Esophagus muscularis mucosa (tissue), 3 donors: ENCODE measurements around the gene NREP.

Experiments
- POLR2A ChIP-seq: fragments of 450-650 bp; IDR thresholded peaks from one replicate; pipeline ENCODE4 v1.6.1; 2017; ENCODE audit warnings: antibody characterized with exemption, moderate library complexity, mild to moderate bottlenecking, low read depth
- POLR2AphosphoS5 ChIP-seq, 2 donors: sonication (generic); formaldehyde crosslinking; IDR thresholded peaks; one replicate each; pipeline ENCODE4 v1.6.1; 2017; ENCODE audit warnings: antibody characterized with exemption in 2 of 2
- TF ChIP-seq, protein P1 (sequence below), 3 experiments: fragments of 200-600 bp in 2 of 3; fragments of 450-650 bp in 1 of 3; sonication (generic) in 2 of 3; IDR thresholded peaks; one replicate each; pipeline ENCODE4 v1.5.1; 2017 to 2019; ENCODE audit warnings: antibody characterized with exemption in 3 of 3, mild to moderate bottlenecking in 2 of 3, moderate library complexity in 1 of 3

DNA sequence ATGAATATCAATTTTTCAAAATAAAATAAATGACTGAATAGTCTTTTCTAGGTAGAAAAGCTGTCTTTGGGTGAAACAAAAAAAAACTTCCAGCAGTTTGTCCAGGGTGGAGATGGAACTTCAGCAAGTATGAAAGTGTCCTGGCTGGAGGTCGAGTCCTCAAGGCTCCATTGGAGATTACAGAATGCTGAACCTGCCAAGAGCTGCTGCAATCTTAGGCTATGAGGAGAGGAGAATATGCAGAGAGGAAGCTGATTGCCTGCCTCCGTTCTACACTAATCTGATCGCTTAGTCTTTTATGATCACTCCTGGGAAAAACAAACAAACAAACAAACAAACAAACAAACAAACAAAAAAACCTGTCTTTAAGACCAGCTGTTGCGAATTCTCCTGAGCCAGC is 50.6 kb downstream of the NREP start:
- TF ChIP-seq POLR2A = no peak
- TF ChIP-seq, protein P1, sequence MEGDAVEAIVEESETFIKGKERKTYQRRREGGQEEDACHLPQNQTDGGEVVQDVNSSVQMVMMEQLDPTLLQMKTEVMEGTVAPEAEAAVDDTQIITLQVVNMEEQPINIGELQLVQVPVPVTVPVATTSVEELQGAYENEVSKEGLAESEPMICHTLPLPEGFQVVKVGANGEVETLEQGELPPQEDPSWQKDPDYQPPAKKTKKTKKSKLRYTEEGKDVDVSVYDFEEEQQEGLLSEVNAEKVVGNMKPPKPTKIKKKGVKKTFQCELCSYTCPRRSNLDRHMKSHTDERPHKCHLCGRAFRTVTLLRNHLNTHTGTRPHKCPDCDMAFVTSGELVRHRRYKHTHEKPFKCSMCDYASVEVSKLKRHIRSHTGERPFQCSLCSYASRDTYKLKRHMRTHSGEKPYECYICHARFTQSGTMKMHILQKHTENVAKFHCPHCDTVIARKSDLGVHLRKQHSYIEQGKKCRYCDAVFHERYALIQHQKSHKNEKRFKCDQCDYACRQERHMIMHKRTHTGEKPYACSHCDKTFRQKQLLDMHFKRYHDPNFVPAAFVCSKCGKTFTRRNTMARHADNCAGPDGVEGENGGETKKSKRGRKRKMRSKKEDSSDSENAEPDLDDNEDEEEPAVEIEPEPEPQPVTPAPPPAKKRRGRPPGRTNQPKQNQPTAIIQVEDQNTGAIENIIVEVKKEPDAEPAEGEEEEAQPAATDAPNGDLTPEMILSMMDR (IDR thresholded peaks at IDR 0.05) = no peak
- no peak for TF ChIP-seq POLR2AphosphoS5 (IDR thresholded peaks at IDR 0.05)
